ENCODE measurements around the gene ST7L. TPM values are rescaled to one million over a fixed set of nuclear protein-coding genes. Genes with fewer than 3 reads are reported as not detected.

The ST7L gene
- total RNA-seq, 1 experiment from 2014 or later, result 17.5 TPM

- peaks cover 57% of the 10 kb centered on the region for H4K20me1 ChIP-seq (ENCODE audit: low read length)
- no peak overlapping the region for H2AFZ ChIP-seq (ENCODE audit: low read length)
- no peaks in the 10 kb centered on the region for H3K9me3 ChIP-seq (ENCODE audit: low read length)
- H3K9ac ChIP-seq (ENCODE audit: low read length), result no peak overlapping the region
- intact Hi-C loops (cut with micrococcal nuclease), result loop anchor here (1.0 to 5.0 kb wide), 2 partner anchors 15 to 35 kb away; partner anchors contain the start of gene MOV10
- peaks cover 3% of the 10 kb centered on the region; the same call in 1 of the 2 replicates for H3K36me3 ChIP-seq (ENCODE audit: low read depth, low read length)
- TF ChIP-seq EZH2 (IDR thresholded peaks at IDR 0.05; ENCODE audit: low read length, unreplicated experiment) (no peak), EZH2phosphoT487 (IDR thresholded peaks at IDR 0.05; ENCODE audit: borderline replicate concordance, low read length) (no peak), CTCF (conservative IDR thresholded peaks at IDR 0.05; ENCODE audit: low read depth, low read length) (no peak)
- no TSS peak for BruUV-seq (replicated peaks)
- H3K79me2 ChIP-seq (ENCODE audit: low read length), result peaks cover 84% of the 10 kb centered on the region
- H3K27ac ChIP-seq (ENCODE audit: low read length), result peak overlapping the region; percentile 50
- peaks cover 28% of the 10 kb centered on the region for H3K4me1 ChIP-seq (ENCODE audit: insufficient read depth, low read length)
- no peaks in the 10 kb centered on the region for H3K27me3 ChIP-seq (ENCODE audit: low read length)
- CTCF ChIA-PET, result no interaction called here
- POLR2A ChIA-PET (ENCODE audit: unreplicated experiment), result no interaction called here
- H3K4me2 ChIP-seq (ENCODE audit: low read length), result peak overlapping the region; percentile 65
- ATAC-seq, result peak; percentile 78
- H3K4me3 ChIP-seq (ENCODE audit: low read length), result no peak overlapping the region
- no peaks in the 10 kb centered on the region for H3K9me2 ChIP-seq (replicated peaks; ENCODE audit: low read length)
- peaks cover 8% of the 10 kb centered on the region for H3F3A ChIP-seq (ENCODE audit: low read length, unreplicated experiment)
- DNase-seq, result peak; percentile 26
Observed at GRCh38 chr1:112637254-112638109, 18.5 kb upstream of the ST7L start.

- Histone ChIP-seq H3K9me3 (ENCODE audit: low read length) (no peaks in the 10 kb centered on the region), H4K20me1 (ENCODE audit: low read length) (peaks cover 61% of the 10 kb centered on the region), H3K4me3 (ENCODE audit: low read length) (no peak overlapping the region), H2AFZ (ENCODE audit: low read length) (no peak overlapping the region), H3K27me3 (ENCODE audit: low read length) (no peaks in the 10 kb centered on the region), H3K9me2 (replicated peaks; ENCODE audit: low read length) (no peaks in the 10 kb centered on the region), H3K36me3 (ENCODE audit: low read depth, low read length) (peaks cover 3% of the 10 kb centered on the region; the same call in 1 of the 2 replicates), H3K79me2 (ENCODE audit: low read length) (peaks cover 84% of the 10 kb centered on the region), H3K4me2 (ENCODE audit: low read length) (peak overlapping the region; percentile 65), H3K4me1 (ENCODE audit: insufficient read depth, low read length) (peaks cover 28% of the 10 kb centered on the region), H3K27ac (ENCODE audit: low read length) (peak overlapping the region; percentile 50), H3K9ac (ENCODE audit: low read length) (no peak overlapping the region), H3F3A (ENCODE audit: low read length, unreplicated experiment) (peaks cover 8% of the 10 kb centered on the region)
- intact Hi-C loops (cut with micrococcal nuclease), result loop anchor here (1.0 to 5.0 kb wide), 2 partner anchors 14 to 36 kb away; partner anchors contain the start of gene MOV10
- BruUV-seq (replicated peaks), result TSS peak; percentile 77
- ChIA-PET CTCF (no interaction called here), POLR2A (ENCODE audit: unreplicated experiment) (no interaction called here)
- DNase-seq (peak; percentile 20), ATAC-seq (peak; percentile 71)
- TF ChIP-seq EZH2 (IDR thresholded peaks at IDR 0.05; ENCODE audit: low read length, unreplicated experiment), result no peak
- TF ChIP-seq CTCF (conservative IDR thresholded peaks at IDR 0.05; ENCODE audit: low read depth, low read length), result no peak
- no peak for TF ChIP-seq EZH2phosphoT487 (IDR thresholded peaks at IDR 0.05; ENCODE audit: borderline replicate concordance, low read length)
Observed at GRCh38 chr1:112636597-112637253, 17.8 kb upstream of the ST7L start.

Measured in PC-3 (cell line).